ES-I3 (cell line): ENCODE results near the gene PATJ.

Source experiments
- H3K36me3 ChIP-seq: 2 replicates; pipeline ENCODE4 v1.6.1; 2013; ENCODE audit warnings: mild to moderate bottlenecking, low read length, control low read depth, moderate library complexity; ENCODE audit not compliant: insufficient read depth
- H3K4me1 ChIP-seq: 2 replicates; pipeline ENCODE4 v1.6.1; 2013; ENCODE audit warnings: mild to moderate bottlenecking, control low read depth, low read length; ENCODE audit not compliant: insufficient read depth
- H3K9ac ChIP-seq: 2 replicates; pipeline ENCODE4 v1.6.1; 2013; ENCODE audit warnings: low read depth, mild to moderate bottlenecking, low read length, moderate library complexity
- H3K9me3 ChIP-seq: 2 replicates; pipeline ENCODE4 v1.6.1; 2013; ENCODE audit warnings: mild to moderate bottlenecking, low read length, moderate library complexity; ENCODE audit not compliant: control insufficient read depth, insufficient read depth

PATJ gene

DNA sequence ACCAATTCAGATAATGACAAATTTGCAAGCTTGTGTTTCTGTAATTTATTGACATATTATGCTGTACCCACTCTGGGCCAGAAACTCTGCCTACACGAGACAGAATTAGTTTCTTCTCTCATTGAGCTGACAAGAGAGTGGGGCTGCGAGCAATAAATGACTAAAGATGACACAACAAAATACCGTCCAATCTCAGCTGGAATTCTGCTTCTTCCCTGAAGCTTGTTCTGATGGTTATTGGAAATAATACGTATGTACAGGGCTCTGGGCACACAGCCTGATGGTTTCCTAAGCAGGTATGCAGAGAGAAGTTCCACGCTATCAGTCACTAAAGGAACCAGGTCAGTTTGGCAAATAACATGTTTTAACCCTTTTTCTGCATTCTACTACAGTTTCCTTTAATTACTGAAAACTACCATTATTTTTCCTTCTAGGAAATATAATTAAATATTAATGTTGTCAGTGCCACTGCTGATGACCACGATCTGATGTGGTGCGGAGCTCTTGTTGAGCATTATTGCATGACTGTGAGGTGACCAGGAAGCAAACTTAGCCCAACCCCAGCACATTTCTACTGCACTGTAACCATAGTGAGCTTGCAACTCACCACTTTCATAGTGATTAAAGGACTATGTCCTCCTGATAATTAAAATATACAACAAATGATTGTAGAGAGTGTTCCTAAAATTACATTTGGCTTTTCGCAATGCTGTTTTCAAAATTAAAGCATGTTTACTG lies 231.0 kb downstream of the PATJ start:
- Histone ChIP-seq H3K9ac (no peak overlapping the region), H3K9me3 (no peaks in the 10 kb centered on the region), H3K36me3 (no peaks in the 10 kb centered on the region), H3K4me1 (no peaks in the 10 kb centered on the region)

DNA sequence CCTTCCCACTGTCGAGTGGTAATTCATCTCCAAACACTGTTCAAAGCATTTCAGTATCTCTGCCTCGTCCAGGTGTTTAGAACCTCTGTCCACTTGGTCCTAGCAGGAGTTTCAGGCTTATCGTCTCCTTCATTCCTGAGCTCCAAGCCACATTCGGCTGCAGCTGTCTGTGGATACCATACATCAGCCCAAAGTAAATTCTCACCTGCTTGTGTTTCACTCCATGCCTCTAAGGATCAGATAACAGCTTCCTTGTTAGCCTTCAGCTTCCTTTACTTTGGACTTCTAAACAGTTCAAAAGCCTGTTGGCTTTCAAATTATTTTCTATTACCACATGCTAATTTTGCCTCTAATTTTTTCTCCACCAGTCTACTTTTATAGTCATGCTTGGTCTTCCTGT lies 233.4 kb downstream of the PATJ start:
- Histone ChIP-seq H3K9ac (no peak overlapping the region), H3K36me3 (no peaks in the 10 kb centered on the region), H3K4me1 (peaks cover 7% of the 10 kb centered on the region), H3K9me3 (no peaks in the 10 kb centered on the region)

DNA sequence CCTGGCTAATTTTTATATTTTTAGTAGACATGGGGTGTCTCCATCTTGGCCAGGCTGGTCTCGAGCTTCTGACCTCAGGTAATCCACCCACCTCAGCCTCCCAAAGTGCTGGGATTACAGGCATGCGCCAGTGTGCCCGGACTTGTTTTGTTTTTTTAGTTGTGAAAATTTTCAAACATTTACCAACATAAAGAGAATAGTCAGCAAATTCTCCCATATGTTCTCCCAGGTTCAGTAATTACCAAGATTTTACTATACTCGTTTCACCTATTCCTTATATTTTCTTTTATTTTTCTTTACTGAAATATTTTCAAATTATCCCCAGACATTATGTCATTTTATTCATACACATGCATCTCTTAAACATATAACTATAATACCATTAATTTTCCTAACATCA lies 234.3 kb downstream of the PATJ start:
- H3K9ac ChIP-seq = no peak overlapping the region
- H3K9me3 ChIP-seq = no peaks in the 10 kb centered on the region
- peaks cover 7% of the 10 kb centered on the region for H3K4me1 ChIP-seq
- H3K36me3 ChIP-seq = no peaks in the 10 kb centered on the region

DNA sequence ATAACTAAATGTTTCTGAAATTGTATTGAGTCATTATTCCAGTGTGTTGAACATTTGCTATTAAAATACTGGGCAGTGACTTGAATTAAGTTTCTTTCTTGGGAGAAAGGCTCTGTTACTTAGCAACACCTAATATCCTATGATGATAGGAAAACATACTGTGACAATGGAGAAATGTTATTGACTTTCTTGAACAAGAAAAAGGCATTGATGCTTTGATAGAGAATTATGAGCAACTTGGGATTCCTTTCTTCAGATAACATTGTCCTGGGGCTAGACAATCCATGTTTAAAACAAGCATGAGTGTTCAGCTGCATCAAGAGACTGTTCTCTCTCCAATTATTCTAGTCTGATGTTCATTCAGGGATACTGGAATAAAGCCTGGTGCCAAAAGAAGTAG lies 236.5 kb downstream of the PATJ start:
- Histone ChIP-seq H3K4me1 (peaks cover 7% of the 10 kb centered on the region), H3K9ac (no peak overlapping the region), H3K9me3 (no peaks in the 10 kb centered on the region), H3K36me3 (no peaks in the 10 kb centered on the region)

- Histone ChIP-seq H3K4me1 (peaks cover 7% of the 10 kb centered on the region), H3K9ac (no peak overlapping the region), H3K36me3 (no peaks in the 10 kb centered on the region), H3K9me3 (no peaks in the 10 kb centered on the region)
Measured at GRCh38 chr1:61979729-61980128, 237.4 kb downstream of the PATJ start.

DNA sequence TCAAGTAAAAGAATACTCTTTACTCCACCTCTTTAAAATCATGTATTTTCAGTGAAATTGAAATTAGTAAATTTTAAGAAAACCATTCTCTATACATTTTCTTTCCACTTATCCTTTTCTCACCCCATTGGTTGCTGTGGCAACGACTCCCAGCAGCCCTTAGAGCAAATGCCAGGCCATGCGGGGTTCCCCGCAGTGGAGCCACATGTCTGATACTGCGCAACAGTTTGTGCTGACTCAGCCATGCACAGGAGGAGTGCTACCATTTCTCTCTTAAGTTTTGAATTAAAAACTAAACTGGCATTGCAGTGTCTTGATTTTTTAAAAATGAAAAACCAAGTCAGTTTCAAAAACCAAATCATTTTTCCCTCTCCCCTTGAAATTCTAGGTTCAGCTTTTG lies 238.3 kb downstream of the PATJ start:
- no peaks in the 10 kb centered on the region for H3K9me3 ChIP-seq
- H3K4me1 ChIP-seq = peaks cover 7% of the 10 kb centered on the region
- no peak overlapping the region for H3K9ac ChIP-seq
- H3K36me3 ChIP-seq = no peaks in the 10 kb centered on the region

GRCh38 chr1:61981870-61982660 lies 239.8 kb downstream of the PATJ start:
- Histone ChIP-seq H3K9me3 (no peaks in the 10 kb centered on the region), H3K4me1 (peaks cover 7% of the 10 kb centered on the region), H3K36me3 (no peaks in the 10 kb centered on the region), H3K9ac (no peak overlapping the region)

DNA sequence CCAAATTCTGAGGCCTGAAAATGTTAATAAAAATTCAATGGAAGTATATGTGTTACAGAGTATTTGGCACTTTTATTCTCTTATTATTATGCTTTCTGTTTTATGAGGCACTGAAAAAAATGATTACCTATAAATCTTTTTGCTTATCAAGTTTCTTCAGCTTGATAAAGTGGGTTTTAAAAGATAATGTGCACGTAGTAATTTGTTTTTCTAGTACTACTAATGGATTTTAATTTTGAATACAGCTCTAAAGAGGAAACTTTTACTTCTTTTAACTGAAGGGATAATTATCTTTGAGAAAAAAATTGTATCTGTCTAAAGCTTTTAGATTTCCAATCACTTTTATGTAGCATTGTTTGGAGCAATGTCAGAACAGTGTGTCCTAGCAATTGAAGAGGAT lies 241.0 kb downstream of the PATJ start:
- Histone ChIP-seq H3K4me1 (peaks cover 7% of the 10 kb centered on the region), H3K36me3 (no peaks in the 10 kb centered on the region), H3K9ac (no peak overlapping the region), H3K9me3 (no peaks in the 10 kb centered on the region)

GRCh38 chr1:61992257-61992656 lies 250.0 kb downstream of the PATJ start:
- Histone ChIP-seq H3K4me1 (no peaks in the 10 kb centered on the region), H3K36me3 (no peaks in the 10 kb centered on the region), H3K9me3 (no peaks in the 10 kb centered on the region), H3K9ac (no peak overlapping the region)

GRCh38 chr1:61993331-61993961 lies 251.2 kb downstream of the PATJ start:
- Histone ChIP-seq H3K4me1 (no peaks in the 10 kb centered on the region), H3K36me3 (no peaks in the 10 kb centered on the region), H3K9ac (no peak overlapping the region), H3K9me3 (no peaks in the 10 kb centered on the region)

DNA sequence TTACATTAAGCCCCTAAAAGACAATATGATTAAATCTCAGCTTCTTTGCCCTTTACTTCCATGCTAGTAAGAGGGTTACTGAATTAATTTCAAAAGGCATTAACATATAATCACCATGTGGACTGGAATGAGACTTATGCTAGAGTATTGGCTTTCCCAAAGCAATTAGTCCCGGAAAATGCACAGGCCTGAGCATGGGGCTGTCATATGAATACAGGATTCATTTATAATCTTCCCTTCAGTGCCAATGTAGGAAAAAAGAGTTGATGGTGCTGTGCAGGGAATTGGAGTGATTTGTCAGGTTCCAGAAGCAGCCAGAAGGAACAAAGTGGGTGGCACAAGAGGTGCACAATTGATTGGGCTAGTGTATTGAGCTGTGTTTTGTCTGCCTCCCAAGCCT lies 253.4 kb downstream of the PATJ start:
- Histone ChIP-seq H3K36me3 (no peaks in the 10 kb centered on the region), H3K4me1 (no peaks in the 10 kb centered on the region; the same call in 1 of the 2 replicates), H3K9me3 (no peaks in the 10 kb centered on the region), H3K9ac (no peak overlapping the region)

DNA sequence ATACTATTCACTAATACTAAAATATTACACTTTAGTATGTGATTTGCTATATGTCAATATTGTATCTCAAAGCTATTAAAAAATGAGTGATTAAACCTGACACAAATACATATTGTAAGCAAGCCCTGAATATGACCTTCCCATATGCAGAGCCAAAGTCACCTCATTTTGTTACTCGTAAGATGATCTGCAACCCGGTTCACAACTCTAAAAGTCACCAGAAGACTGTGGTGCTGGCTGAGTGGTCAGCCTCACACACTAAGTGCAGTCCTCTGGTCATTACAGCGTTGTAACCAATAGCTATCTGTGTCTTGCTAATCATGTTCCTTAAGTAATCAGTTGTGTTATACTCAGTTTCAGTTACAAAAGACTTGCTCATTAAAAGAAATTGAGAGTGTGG lies 254.8 kb downstream of the PATJ start:
- Histone ChIP-seq H3K9ac (no peak overlapping the region), H3K4me1 (no peaks in the 10 kb centered on the region; the same call in 1 of the 2 replicates), H3K36me3 (no peaks in the 10 kb centered on the region), H3K9me3 (no peaks in the 10 kb centered on the region)

DNA sequence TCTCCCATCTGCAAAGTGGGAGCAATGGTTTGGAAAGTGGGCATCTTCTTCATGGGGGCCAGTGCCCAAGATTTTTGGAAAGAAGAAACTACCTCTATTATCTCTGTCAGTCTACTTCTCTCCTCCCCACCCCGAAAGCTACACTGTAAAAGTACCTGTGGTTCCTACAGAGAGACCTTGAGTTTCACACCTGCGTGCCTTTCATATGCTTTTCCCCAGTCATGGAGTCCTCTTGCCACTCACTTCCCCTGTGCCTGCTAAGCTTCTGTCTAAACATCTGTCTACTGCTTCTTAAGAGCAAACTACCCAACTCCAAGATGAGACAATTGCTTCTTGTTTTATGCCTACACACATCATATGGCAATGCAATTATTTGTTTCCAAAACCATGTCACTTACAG lies 261.5 kb downstream of the PATJ start:
- Histone ChIP-seq H3K36me3 (no peaks in the 10 kb centered on the region), H3K9ac (no peak overlapping the region), H3K4me1 (no peaks in the 10 kb centered on the region; the same call in 1 of the 2 replicates), H3K9me3 (no peaks in the 10 kb centered on the region)

DNA sequence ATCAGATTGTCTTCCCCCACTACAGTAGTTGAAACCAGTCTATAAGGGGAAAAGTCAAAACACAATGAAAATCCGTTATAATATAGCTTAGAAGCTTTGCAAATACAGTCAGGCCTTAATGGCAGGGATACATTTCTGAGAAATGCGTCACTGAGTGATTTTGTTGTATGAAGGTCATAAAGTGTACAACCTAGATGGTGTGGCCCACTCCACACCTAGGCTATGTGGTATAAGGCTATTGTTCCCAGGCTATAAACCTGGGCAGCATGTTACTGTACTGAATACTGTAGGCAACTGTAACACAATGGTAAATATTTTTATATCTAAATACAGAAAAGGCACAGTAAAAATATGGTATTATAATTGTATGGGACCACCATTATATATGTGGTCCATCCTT lies 264.4 kb downstream of the PATJ start:
- no peak overlapping the region for H3K9ac ChIP-seq
- H3K36me3 ChIP-seq = no peaks in the 10 kb centered on the region
- no peaks in the 10 kb centered on the region for H3K4me1 ChIP-seq
- H3K9me3 ChIP-seq = no peaks in the 10 kb centered on the region

DNA sequence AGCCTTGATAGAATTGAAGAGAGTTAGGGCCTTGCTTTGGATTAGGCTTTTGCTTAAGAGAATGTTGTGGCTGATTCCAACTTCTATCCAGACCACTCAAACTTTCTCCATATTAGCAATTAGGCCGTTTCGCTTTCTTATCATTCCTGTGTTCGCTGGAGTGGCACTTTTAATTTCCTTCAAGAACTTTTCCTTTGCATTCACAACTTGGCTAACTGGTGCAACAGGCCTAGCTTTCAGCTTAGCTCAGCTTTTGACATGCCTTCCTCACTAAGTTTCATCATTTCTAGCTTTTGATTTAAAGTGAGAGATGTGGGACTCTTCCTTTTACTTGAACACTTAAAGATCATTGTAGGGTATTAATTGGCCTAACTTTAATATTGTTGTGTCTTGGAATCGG lies 268.7 kb downstream of the PATJ start:
- Histone ChIP-seq H3K9ac (no peak overlapping the region), H3K4me1 (peaks cover 4% of the 10 kb centered on the region; the same call in 1 of the 2 replicates), H3K36me3 (no peaks in the 10 kb centered on the region), H3K9me3 (no peaks in the 10 kb centered on the region)
